ENCODE results near the gene ISOC2.
"Not testable (repeated sequence)": the region's sequence is repeated elsewhere in the genome, so short reads cannot be mapped to it uniquely, and the experiment has no call there.

ISOC2 gene

GRCh38 chr19:55451965-55452748 is 9.3 kb downstream of the ISOC2 start:
- DNase-seq = no peak
- TF ChIP-seq GATA1 (IDR thresholded peaks at IDR 0.05; ENCODE audit: low read depth, low read length) (no peak), POLR2A (IDR thresholded peaks at IDR 0.05; ENCODE audit: low read length) (no peak)

DNA sequence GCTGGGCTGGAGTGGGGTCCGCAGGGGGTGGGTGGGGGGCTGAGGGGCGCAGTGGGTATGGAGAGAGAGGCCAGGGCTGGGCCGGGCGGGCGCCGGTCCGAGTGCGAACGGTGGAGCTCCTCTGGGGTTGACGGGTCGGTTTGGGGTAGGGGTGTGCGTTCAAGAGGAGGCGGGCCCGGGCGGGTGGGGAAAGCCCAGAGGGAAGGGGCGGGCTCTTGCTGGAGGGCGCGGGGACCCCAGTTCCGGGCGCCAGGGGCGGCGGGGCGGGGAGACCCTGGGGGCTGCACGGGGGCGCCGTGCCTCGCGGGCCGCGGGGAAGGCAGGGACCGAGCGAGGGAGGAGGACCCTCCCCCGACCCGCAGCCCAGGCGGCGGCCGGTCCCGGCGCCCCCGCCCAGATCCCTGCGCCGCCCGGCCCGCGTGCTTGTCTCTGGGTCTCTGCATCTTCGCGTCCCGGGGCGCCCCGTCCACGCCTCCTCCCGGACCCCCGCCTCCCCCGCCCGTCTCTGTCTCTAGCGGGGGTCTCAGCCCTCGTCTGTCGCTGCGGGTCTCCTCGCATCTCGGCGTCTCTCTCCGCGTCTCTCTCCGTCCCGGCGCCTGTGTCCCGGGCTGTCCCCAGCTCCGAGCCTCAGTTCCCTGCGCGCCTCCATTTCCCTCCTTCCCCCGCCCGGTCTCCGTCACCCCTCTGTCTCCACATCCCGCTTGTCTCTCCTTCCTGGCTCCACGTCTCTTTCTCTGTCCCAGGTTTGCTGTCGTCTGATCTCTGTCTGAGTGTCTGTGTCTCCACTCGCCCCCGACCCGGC is 10.1 kb downstream of the ISOC2 start:
- TF ChIP-seq GATA1 (IDR thresholded peaks at IDR 0.05; ENCODE audit: low read depth, low read length) (no peak), POLR2A (IDR thresholded peaks at IDR 0.05; ENCODE audit: low read length) (no peak)
- no peak for DNase-seq

DNA sequence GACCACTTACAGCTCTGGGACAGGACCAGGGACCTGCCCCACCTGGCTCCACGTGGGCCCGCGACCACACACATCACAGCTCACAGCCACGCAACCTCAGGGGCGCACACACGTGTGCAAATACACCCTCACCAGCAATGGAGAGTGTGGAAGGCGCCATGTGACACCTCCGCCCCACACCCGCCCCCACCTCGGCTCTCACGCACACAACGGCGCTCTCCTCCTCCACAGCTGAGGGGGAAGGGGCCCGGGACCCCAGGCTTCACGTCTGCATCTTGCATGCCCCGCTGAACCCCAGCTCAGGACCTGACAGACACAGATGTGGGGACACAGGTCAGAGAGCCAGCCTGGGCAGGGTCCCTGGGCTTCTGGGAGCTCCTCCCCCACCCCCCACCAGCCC is 12.0 kb downstream of the ISOC2 start:
- DNase-seq = no peak
- TF ChIP-seq GATA1 (IDR thresholded peaks at IDR 0.05; ENCODE audit: low read depth, low read length) (no peak), POLR2A (IDR thresholded peaks at IDR 0.05; ENCODE audit: low read length) (peak; percentile 5)

DNA sequence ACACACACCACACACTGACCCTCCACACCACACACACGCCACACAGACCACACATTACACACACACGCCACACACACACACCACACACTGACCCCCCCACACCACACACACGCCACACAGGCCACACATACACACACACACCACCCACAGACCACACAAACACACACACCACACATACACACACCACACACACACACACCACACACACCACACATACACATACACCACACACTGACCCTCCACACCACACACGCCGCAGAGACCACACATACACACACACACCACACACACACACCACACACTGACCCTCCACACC is 13.3 kb downstream of the ISOC2 start:
- DNase-seq = not testable (repeated sequence)

DNA sequence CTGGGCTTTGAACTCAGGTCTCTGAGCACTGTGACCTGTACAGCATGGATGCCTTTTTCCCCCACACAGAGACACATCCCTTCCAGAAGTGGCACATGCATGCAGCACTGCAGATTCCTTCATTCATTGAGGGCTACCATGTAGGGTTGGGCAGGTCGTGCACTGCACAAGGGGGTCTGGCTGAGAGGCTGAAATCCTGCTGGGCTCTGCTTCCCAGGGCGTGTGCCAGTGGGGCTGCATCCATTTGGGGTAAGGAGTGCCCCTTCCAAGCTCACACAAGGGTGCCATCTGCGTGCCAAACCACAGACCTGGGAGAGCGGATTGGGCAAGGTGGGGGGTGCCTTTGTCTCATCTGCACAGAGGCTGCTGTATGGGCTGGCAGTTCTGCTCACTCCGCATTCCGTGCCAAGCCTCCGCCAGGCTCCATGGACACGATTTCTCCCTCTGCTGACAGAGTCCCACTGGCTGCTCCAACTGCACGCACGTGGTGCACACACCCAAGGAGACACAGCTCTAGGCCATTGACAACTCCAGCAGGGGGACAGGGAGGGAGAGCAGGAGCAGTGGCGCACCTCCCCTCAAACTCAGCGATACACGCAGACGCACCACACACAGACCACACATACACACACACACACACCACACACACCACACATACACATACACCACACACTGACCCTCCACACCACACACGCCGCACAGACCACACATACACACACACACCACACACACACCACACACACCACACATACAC is 13.8 kb downstream of the ISOC2 start:
- no peak for TF ChIP-seq POLR2A (IDR thresholded peaks at IDR 0.05; ENCODE audit: low read length)
- TF ChIP-seq GATA1 (IDR thresholded peaks at IDR 0.05; ENCODE audit: low read depth, low read length) = no peak
- peak; percentile 69 to 88 for DNase-seq

GRCh38 chr19:55446060-55446459 is 15.4 kb downstream of the ISOC2 start:
- no peak for DNase-seq
- no peak for TF ChIP-seq POLR2A (IDR thresholded peaks at IDR 0.05; ENCODE audit: low read length)
- no peak for TF ChIP-seq GATA1 (IDR thresholded peaks at IDR 0.05; ENCODE audit: low read depth, low read length)

- TF ChIP-seq GATA1 (IDR thresholded peaks at IDR 0.05; ENCODE audit: low read depth, low read length) = no peak
- TF ChIP-seq POLR2A (IDR thresholded peaks at IDR 0.05; ENCODE audit: low read length) = no peak
- no peak for DNase-seq
Observed at GRCh38 chr19:55444646-55445045, 16.8 kb downstream of the ISOC2 start.

DNA sequence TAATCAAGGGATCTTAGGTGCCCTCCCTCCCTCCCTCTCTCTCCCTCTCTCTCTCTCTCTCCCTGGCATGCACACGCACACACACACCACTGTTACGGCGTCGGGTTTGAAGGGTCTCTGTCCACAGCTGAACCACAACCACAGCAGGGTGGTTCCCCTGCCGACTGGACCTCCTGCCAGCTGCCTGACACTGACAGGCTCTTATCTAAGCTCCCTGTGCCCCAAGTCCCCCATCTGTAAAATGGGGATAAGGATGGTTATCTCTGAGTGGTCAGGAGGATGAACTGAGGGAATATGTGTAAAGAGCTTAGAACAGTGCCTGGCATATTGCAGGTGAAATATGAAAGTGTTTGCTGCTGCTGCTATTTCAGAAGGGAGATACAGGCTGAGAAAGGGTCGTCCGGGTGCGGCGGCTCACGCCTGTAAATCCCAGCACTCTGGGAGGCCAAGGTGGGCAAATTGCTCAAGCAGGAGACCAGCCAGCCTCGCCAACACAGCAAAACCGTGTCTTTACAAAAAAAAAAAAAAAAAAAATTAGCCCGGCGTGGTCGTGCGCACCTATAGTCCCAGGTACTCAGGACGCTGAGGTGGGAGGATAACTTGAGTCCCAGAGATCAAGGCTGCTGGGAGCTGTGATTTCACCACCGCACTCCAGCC is 17.5 kb downstream of the ISOC2 start:
- peak; percentile 86 for TF ChIP-seq GATA1 (IDR thresholded peaks at IDR 0.05; ENCODE audit: low read depth, low read length)
- peak; percentile 73 for TF ChIP-seq POLR2A (IDR thresholded peaks at IDR 0.05; ENCODE audit: low read length)
- DNase-seq = peak; percentile 89 to 98

- TF ChIP-seq GATA1 (IDR thresholded peaks at IDR 0.05; ENCODE audit: low read depth, low read length) = no peak
- peak in 1 of 2 experiments; percentile 88 for DNase-seq
Observed at GRCh38 chr19:55443045-55443823, 18.2 kb downstream of the ISOC2 start, which contains the start of gene SHISA7. TSS of gene SHISA7 (minus strand) at chr19:55443300. CDS start at chr19:55442863, 437 bp downstream.

DNA sequence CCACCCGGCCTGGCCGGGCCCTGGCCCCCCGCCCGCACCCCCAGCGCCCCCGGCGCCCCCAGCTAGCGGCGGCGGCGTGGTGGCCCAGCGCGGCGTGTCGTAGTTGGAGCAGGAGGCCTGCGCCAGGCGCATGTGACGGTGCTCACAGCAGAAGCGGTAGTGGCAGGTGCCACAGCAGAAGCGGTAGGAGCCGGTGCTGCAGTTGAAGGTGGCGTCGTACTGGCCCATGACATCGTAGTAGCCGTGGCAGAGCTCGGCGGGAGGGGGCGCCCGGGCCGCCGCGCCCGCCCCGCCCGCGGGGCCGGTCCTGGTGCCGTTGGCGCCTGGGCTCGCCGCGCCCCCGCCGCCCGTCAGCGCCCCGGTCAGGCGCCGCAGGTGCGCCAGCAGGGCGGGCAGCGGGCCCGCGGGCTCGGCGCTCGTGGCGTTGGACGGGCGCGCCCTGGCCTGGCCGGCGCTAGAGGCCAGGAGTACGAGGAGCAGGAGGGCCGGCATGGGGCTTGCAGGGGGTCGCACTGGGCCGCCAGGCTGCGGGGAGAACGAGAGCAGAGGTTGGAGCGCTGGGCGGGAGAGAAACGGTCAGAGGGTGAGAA is 19.0 kb downstream of the ISOC2 start:
- TF ChIP-seq POLR2A (IDR thresholded peaks at IDR 0.05; ENCODE audit: low read length) (no peak), GATA1 (IDR thresholded peaks at IDR 0.05; ENCODE audit: low read depth, low read length) (no peak)
- DNase-seq = peak; percentile 65 to 74

- DNase-seq = peak; percentile 67 to 76
- TF ChIP-seq POLR2A (IDR thresholded peaks at IDR 0.05; ENCODE audit: low read length) = peak; percentile 40
- no peak for TF ChIP-seq GATA1 (IDR thresholded peaks at IDR 0.05; ENCODE audit: low read depth, low read length)
Observed at GRCh38 chr19:55441692-55442321, 19.6 kb downstream of the ISOC2 start.

DNA sequence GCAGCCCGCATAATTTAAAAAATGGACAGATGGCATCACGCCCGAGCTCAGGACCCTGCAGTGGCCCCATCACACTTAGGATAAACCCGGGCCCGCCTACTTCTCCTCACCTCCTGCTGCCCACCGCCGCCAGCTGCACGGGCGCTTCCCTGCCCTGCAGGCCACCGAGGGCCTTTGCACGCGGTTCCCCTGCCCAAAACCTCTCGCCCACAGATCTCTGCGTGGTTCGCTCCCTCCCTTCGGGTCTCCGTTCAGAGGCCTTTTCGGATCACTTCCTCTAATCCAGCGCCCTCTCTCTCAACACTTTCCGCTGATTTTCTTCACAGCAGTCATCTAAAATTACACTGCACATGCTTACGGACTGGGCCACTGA is 20.1 kb downstream of the ISOC2 start:
- TF ChIP-seq POLR2A (IDR thresholded peaks at IDR 0.05; ENCODE audit: low read length) = no peak
- TF ChIP-seq GATA1 (IDR thresholded peaks at IDR 0.05; ENCODE audit: low read depth, low read length) = no peak

More for the DNA sequence above, 20.1 kb downstream of the ISOC2 start:
- no peak for DNase-seq

Data from erythroblast (primary cell).